Stomach smooth muscle (tissue), 2 donors: ENCODE results near the gene ARHGAP21.

Experiments
- H3K27ac ChIP-seq: one replicate; pipeline ENCODE4 v1.7.0; 2013; ENCODE audit warnings: mild to moderate bottlenecking, low read length, inconsistent platforms
- H3K27me3 ChIP-seq, 2 donors: one replicate each; pipeline ENCODE4 v1.7.0; 2013; ENCODE audit warnings: low read length in 2 of 2; ENCODE audit not compliant: insufficient read depth in 2 of 2, control insufficient read depth in 1 of 2
- H3K36me3 ChIP-seq, 2 donors: one replicate each; pipeline ENCODE4 v1.7.0; 2013; ENCODE audit warnings: low read length in 2 of 2; ENCODE audit not compliant: control insufficient read depth in 2 of 2, insufficient read depth in 2 of 2
- H3K4me1 ChIP-seq: one replicate; pipeline ENCODE4 v1.7.0; 2013; ENCODE audit warnings: low read length; ENCODE audit not compliant: control insufficient read depth, insufficient read depth
- H3K4me3 ChIP-seq, 2 donors: one replicate each; pipeline ENCODE4 v1.7.0; 2013; ENCODE audit warnings: low read length in 2 of 2
- H3K9ac ChIP-seq, 2 donors: one replicate each; pipeline ENCODE4 v1.7.0; 2013; ENCODE audit warnings: low read length in 2 of 2, mild to moderate bottlenecking in 1 of 2
- H3K9me3 ChIP-seq, 2 donors: one replicate each; pipeline ENCODE4 v1.7.0; 2013; ENCODE audit warnings: low read length in 2 of 2; ENCODE audit not compliant: control insufficient read depth in 2 of 2
- donor health status: healthy.
- donor health status: Pancreatic carcinoma.

Gene ARHGAP21

DNA sequence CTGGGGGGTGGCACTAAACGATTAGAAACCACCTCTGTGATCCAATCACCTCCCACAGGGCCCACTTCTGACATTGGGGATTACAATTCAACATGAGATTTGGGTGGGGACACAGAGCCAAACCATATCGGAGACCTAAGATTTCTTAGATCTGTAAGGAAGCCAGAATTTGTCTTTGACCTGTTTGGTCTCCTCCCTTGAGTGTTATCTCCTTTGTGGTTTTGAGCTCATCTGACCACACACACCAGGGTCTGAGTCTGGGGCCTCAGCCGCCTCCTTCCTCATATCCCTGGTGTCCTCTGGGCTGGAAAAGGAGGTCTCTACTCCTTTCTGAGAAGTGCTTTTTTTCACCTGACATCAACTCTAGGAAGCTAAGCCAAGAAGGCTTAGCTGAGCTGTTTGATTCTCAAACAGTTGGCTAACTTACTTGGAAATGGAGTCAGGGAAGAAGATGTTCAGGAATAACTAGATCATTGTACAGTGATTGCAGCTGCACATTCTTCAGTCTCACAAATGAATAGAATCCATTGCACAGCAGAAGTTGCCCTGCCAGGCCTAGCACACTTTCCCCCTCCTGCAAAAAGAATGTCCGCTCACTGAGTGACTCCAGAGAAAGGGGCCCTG lies 167.4 kb downstream of the ARHGAP21 start:
- Histone ChIP-seq H3K36me3 (no peaks in the 10 kb centered on the region), H3K4me1 (no peaks in the 10 kb centered on the region), H3K27me3 (peaks cover 0 to 4% of the 10 kb centered on the region in 2 donors), H3K4me3 (no peak overlapping the region), H3K27ac (no peak overlapping the region), H3K9ac (no peak overlapping the region), H3K9me3 (no peaks in the 10 kb centered on the region)

DNA sequence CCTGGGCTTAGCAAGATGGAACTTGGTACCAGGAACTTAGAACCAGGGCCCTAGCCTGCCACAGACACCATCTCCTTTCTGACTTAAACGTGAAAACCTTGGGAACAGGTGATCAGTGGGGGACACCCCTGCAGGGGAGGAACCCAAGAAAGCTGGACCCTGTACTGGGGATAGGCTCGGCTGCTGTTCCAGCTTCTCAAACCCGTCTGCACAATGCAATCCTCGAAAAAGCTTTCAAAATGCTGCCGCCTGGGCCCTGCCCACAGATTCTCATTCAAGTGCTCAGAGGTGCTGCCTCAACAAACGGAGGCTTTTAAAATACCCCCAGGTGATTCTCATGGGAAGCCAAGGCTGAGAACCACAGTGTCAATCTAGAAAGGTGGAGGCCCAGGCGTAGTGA lies 169.7 kb downstream of the ARHGAP21 start:
- H3K36me3 ChIP-seq: no peaks in the 10 kb centered on the region
- no peak overlapping the region for H3K9ac ChIP-seq
- no peaks in the 10 kb centered on the region for H3K4me1 ChIP-seq
- H3K27ac ChIP-seq: no peak overlapping the region
- H3K4me3 ChIP-seq: no peak overlapping the region
- H3K27me3 ChIP-seq: peaks cover 0 to 4% of the 10 kb centered on the region in 2 donors
- H3K9me3 ChIP-seq: no peaks in the 10 kb centered on the region

DNA sequence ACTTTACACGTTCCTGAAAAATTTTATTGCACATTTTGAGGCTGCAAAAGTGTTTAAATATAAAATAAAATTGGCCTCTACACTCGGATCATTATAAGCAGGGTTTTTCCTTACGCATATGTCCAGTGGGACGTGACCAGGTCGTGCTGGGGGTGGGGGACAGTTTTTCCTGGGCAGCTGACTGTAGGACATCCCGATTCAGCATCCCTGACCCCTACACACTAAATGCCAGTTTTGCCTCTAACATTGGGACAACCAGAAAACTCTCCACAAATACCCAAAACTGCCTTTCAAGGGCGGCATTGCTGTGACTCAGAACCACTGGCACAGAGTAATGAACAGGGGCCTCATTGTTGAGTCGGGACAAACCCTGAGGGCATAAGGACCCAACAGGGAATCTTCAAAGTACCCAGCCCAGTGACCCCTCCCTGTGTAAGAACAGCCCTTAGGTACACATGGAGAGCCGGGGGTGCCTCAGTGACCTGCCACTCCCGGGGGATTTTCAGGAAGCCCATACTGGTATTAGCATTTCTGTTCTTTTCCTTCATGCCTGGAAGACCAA lies 170.6 kb downstream of the ARHGAP21 start:
- Histone ChIP-seq H3K9ac (no peak overlapping the region), H3K36me3 (no peaks in the 10 kb centered on the region), H3K9me3 (no peaks in the 10 kb centered on the region), H3K27me3 (peaks cover 0 to 4% of the 10 kb centered on the region in 2 donors), H3K27ac (no peak overlapping the region), H3K4me1 (no peaks in the 10 kb centered on the region), H3K4me3 (no peak overlapping the region)

DNA sequence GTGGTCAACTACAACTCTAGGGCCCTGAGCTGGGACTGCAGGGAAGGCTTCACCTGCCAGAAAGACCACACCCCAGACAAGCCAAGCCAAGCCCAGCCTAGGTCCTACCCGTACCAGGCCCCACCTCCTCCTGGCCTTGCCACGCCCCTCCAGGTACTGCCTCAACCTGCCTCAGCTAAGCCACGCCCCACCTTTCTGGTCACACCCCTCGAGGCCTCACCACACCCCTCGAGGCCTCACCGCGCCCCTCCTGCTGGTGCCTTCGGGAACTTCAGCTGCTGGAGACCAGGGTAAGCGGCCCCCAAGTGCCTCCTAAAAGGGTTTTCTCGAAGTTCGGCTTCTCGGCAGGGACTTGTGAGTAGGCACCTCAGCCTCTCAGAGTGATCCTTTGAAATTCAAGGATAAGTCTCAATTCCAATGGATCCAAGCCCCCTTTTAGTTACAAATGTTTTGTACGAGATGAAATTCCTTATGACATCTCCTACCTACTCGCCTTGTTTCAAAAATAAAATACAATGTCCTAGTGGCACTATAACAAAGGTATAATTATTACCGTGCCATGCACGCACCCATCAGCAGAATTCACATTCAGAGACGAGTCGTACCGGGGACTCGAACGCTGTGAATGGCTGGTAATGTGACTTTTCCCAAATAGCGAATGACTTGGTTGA lies 171.2 kb downstream of the ARHGAP21 start:
- H3K4me1 ChIP-seq: no peaks in the 10 kb centered on the region
- no peaks in the 10 kb centered on the region for H3K36me3 ChIP-seq
- peaks cover 0 to 4% of the 10 kb centered on the region in 2 donors for H3K27me3 ChIP-seq
- no peak overlapping the region for H3K4me3 ChIP-seq
- H3K9ac ChIP-seq: no peak overlapping the region
- H3K9me3 ChIP-seq: no peaks in the 10 kb centered on the region
- H3K27ac ChIP-seq: no peak overlapping the region

DNA sequence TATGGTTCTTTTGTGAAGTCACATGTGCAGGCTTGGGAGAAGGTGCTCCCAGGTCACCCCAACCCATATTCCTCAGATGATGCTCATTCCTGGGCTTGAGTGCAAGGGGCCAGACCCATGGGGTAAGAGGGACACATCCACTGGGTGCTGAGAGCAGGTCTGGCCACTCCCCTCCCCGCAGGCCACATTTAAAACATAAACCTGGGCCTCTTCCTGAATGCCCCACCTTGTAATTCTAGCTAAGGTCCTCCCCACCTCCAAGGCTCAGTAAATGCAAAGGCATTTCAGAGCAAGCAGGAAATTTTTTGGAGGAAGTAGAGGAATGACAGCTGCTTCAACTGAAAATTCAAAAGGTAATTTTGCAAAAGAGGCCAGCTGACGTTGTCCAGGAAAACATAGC lies 172.5 kb downstream of the ARHGAP21 start:
- peaks cover 0 to 4% of the 10 kb centered on the region in 2 donors for H3K27me3 ChIP-seq
- H3K9ac ChIP-seq: no peak overlapping the region
- no peaks in the 10 kb centered on the region for H3K4me1 ChIP-seq
- H3K36me3 ChIP-seq: no peaks in the 10 kb centered on the region
- H3K4me3 ChIP-seq: no peak overlapping the region
- no peaks in the 10 kb centered on the region for H3K9me3 ChIP-seq
- H3K27ac ChIP-seq: no peak overlapping the region

DNA sequence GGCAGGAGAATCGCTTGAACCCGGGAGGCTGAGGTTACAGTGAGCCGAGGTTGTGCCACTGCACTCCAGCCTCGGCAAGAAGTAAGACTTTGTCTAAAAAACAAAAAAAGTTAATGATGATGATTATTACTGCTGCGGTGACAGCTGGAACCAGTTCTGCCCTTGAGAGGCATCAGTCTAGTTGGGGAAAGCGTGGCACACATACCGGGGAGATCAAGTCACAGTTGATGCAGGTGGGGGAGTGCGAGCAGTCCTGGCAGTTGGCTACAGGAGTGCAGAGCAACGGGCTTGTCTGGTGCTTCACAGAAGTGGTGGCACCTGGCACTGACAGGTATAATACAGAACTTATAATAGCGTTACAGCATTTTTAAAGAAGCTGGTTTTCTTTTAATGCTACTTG lies 173.0 kb downstream of the ARHGAP21 start:
- no peak overlapping the region for H3K9ac ChIP-seq
- H3K27ac ChIP-seq: no peak overlapping the region
- no peak overlapping the region for H3K4me3 ChIP-seq
- H3K36me3 ChIP-seq: no peaks in the 10 kb centered on the region
- H3K27me3 ChIP-seq: peaks cover 0 to 4% of the 10 kb centered on the region in 2 donors
- H3K9me3 ChIP-seq: no peaks in the 10 kb centered on the region
- no peaks in the 10 kb centered on the region for H3K4me1 ChIP-seq

DNA sequence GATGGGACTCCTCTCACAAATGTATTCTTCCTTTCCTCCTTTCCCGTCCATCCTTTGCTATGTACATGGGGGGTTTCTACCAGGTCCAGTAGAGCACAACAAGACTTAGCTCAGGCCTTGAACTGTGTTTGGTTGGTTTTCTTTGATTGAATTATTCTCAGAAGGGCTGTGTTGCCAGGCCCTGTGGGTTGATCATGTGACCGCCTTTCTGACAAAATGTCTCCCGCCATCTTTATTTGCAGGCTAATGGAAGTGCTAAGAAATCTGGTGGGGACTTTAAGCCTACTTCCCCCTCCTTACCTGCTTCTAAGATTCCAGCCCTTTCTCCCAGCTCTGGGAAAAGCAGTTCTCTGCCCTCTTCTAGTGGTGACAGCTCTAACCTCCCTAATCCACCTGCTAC lies 178.1 kb downstream of the ARHGAP21 start:
- H3K27ac ChIP-seq: no peak overlapping the region
- no peaks in the 10 kb centered on the region for H3K9me3 ChIP-seq
- no peak overlapping the region for H3K4me3 ChIP-seq
- peaks cover 2 to 11% of the 10 kb centered on the region in 2 donors for H3K36me3 ChIP-seq
- H3K27me3 ChIP-seq: no peaks in the 10 kb centered on the region
- no peak overlapping the region for H3K9ac ChIP-seq
- H3K4me1 ChIP-seq: no peaks in the 10 kb centered on the region

DNA sequence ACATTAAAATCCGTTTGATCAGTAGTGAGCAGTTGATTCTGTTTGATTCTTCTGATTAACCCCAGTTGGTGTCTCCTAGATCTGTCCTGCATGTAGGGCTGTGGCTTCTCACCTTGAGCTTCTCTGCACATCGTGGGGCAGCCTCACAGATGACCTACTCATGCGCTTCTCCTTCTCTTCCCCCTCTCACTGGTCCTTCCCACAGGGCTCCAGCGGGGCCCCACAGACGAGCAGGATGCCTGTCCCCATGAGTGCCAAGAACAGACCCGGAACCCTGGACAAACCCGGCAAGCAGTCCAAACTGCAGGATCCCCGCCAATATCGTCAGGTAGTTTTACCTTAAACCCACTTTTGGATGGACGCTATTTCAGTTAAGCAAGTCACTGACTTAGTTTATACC lies 178.9 kb downstream of the ARHGAP21 start:
- Histone ChIP-seq H3K9ac (no peak overlapping the region), H3K9me3 (no peaks in the 10 kb centered on the region), H3K27me3 (no peaks in the 10 kb centered on the region), H3K27ac (no peak overlapping the region), H3K4me3 (no peak overlapping the region), H3K36me3 (peaks cover 2 to 11% of the 10 kb centered on the region in 2 donors), H3K4me1 (no peaks in the 10 kb centered on the region)

DNA sequence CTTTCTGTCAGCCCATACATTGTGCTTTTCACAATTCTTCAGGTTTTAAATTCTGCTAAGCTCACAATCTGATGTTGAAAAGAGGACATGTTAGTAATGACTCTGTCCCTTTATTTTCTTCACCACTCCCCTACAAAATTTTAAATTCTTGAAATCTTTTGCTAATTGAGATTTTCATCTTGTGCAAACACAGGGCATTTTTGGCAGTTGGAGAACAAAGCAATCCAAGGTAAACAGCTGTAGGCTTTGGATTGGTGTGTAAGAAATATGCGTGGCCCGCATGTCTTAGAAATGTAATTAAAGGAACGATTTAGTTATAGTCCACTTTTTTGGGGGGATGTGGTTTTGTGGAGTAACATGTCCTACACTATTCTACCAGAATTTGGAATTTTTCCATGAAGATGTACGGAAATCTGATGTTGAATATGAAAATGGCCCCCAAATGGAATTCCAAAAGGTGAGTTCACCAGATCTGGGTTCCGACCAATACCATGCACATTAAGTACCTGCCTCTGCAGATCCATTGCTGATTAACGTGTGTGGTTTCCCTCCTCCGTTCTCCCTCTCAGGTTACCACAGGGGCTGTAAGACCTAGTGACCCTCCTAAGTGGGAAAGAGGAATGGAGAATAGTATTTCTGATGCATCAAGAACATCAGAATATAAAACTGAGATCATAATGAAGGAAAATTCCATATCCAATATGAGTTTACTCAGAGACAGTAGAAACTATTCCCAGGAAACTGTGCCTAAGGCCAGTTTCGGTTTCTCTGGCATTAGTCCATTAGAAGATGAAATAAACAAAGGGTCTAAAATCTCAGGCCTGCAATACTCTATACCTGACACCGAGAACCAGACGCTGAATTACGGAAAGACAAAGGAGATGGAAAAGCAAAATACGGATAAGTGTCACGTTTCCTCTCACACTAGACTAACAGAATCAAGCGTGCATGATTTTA lies 181.1 kb downstream of the ARHGAP21 start:
- Histone ChIP-seq H3K4me1 (no peaks in the 10 kb centered on the region), H3K4me3 (no peak overlapping the region), H3K36me3 (peaks cover 2 to 11% of the 10 kb centered on the region in 2 donors), H3K9me3 (no peaks in the 10 kb centered on the region), H3K27ac (no peak overlapping the region), H3K27me3 (no peaks in the 10 kb centered on the region), H3K9ac (no peak overlapping the region)

DNA sequence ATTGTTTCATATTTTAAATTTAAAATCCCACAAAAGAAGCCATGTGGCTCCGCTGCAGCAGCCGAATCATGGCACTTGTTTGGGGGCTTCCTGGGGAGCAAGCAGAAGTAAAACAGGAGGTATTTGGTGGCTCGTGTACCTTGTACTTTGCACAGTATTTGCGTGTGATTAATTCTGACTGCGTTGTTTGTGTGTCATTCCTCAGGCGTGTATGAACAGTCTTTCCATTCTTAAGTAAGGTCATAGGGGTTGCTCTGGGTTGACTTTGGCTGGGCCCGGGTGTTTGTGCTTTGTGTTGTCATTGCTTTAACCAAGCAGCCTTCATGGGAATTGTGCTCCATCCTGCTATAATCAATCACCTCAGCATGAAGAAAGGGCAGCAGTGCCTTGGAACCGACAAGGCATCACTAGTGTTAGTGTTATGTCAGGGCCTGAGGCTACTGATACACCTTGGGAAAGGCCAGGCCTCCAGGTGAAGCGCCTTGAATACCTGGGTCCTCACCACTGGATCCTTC lies 182.4 kb downstream of the ARHGAP21 start:
- H3K4me1 ChIP-seq: no peaks in the 10 kb centered on the region
- H3K36me3 ChIP-seq: peaks cover 4 to 11% of the 10 kb centered on the region in 2 donors
- no peaks in the 10 kb centered on the region for H3K9me3 ChIP-seq
- no peak overlapping the region for H3K4me3 ChIP-seq
- H3K9ac ChIP-seq: no peak overlapping the region
- no peak overlapping the region for H3K27ac ChIP-seq
- no peaks in the 10 kb centered on the region for H3K27me3 ChIP-seq
